Muscle of back (tissue), 13 donors: ENCODE results near the gene NGB. TPM values are rescaled to one million over a fixed set of nuclear protein-coding genes. Genes with fewer than 3 reads are reported as not detected.
"Not testable (repeated sequence)": the region's sequence is repeated elsewhere in the genome, so short reads cannot be mapped to it uniquely, and the experiment has no call there.

Experiments used
- DNase-seq, 3 donors: peaks; one replicate each; pipeline versions ENCODE4 v3.0.0 to v3.0.0-alpha.2; 2013
- long read RNA-seq, 9 donors: transcript quantifications; one replicate each; lab custom pipeline, GENCODE V29; 2026
- polyA plus RNA-seq, 10 donors: library from polyadenylated mRNA; unstranded; fragments of 120-200 nt; gene quantifications; one replicate each; pipeline ENCODE4 v1.2.1, GENCODE V29; 2013; ENCODE audit not compliant: insufficient read length in 10 of 10

NGB gene, protein sequence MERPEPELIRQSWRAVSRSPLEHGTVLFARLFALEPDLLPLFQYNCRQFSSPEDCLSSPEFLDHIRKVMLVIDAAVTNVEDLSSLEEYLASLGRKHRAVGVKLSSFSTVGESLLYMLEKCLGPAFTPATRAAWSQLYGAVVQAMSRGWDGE
- polyA plus RNA-seq = not detected
- long read RNA-seq, donor 1 = 0 reads
- long read RNA-seq, donor 2 = 0 reads
- long read RNA-seq, donor 3 = 0 reads
- long read RNA-seq, donor 4 = 0 reads
- long read RNA-seq, donor 5 = 0 reads
- long read RNA-seq, donor 6 = 0 reads
- long read RNA-seq, donor 7 = 0 reads
- long read RNA-seq, donor 8 = 0 reads
- long read RNA-seq, donor 9 = 0 reads

DNA sequence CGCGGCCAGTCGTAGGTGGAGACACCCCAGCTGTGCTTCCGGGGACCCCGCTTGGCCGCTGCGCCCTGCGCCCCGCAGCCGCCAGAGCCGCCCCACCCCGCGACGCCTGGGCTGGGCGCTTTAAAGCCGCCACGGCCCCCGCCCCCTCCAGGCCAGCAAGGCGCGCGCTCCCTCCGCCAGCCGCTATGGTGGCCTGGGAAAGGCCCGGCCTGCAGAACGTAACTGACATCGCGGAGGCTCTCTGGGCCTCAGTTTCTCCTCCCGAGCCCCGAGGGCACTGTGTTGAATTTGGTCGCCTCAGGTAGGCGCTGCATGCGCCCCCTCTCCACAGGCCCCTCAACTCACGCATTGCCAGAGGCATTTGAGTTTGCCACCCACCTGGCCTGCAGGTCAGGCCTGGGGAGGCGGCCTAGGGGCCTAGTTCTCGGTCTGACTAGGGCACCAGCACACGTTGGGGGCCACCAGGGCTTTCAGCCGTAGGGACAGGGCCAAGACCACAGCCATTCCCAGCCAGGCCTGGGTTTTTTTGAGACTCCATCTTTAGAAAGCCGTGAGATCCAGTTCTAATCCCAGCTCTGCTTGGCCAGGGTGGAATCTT lies at the start of gene NGB:
TSS of gene NGB (minus strand) at position 94 of the 598 bp plus-strand sequence. CDS start 269 bp downstream, outside the sequence.
- DNase-seq = no peak

DNA sequence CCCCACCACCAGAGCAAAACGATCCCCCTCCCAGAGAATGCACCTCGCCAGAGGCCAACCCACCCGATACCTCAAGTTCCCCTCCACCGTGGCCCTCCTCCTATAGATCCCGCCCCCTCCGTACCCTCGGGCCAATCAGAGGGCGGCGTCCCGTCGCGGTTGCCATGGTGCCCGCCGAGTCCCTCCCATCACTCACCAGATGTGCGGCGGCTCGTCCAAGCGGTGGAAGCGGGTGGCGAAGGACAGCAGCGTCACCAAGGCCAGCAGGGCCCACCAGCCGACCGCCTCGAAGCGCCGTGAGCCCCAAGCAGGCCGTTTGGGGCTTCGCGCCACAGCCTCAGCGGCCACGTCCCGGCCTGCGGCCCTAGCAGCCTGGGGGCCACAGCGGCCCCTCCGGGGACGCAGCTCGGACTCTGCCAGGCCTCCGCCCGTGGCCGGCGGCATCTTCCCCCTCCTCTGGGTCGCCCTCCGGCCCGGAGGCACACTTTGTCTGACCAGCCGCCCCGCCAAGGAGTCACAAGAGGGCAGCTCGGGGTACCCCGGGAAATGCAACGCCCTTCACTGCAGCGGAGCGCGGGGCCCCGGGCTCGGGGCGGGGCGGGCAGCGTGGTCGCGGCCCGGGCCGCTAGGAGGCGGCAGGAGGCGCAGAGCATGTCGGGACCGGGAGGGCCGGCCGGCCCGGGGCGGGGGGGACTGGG lies 49.4 kb upstream of the NGB start, which contains the start of gene POMT2:
TSS of gene POMT2 (minus strand) at position 646 of the 698 bp plus-strand sequence. CDS start at position 444, 202 bp downstream.
- DNase-seq = peak; percentile 87 to 97 (median 93)

DNA sequence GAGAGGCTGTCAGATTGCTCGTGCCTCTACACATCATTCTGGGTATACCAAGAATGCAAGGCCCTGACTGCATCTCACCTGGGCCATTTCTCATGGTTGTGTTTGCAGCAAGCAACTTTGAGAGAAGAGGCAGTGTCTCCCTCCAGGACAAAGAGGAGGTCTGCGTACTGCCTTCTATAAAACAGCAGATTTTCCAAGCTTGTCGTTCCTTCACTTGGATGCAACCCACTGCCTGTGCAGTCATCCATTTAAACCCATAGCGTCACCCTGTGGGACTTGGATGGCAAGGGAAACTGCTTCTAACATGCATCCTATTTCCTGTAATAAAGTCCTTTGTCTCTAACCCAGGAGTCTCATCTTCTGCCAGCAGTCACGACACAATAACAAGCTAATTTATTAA lies 48.4 kb upstream of the NGB start:
- DNase-seq = no peak

DNA sequence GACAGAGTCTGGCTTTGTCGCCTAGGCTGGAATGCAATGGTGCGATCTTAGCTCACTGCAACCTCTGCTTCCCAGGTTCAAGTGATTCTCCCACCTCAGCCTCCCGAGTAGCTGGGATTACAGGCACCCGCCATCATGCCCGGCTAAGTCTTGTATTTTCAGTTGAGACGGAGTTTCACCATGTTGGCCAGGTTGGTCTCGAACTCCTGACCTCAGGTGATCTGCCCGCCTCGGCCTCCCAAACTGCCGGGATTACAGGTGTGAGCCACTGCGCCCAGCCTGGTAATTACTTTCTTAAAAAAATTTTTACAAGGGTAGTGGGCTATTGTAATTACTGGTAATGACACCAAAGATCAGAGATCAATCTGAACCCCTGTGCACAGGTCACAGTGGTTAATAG lies 47.8 kb upstream of the NGB start:
- DNase-seq = not testable (repeated sequence)

DNA sequence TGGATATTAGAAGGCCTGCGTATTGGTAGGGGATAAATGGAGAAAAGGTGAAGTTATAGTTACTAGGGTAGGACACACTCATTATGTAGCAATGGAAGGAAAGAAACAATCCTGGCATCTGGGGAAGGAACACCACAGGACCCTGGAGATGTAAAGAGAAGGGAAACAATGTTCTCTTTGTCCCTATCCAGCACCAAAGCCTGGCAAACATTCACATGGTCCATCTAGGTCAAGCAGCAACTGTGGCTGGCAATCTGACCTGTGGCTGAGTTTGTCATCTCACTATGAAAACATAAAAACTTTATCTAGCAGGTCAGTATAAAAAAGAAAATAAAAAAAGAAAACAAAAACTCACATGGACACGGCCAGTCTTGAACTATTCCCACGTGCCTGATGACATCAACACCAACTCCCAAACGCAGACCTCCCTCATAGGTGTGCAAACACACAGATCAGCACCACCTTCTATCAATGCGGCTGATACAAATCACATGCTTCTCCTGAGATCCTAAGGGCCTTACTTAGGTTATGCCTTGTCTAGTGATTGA lies 47.1 kb upstream of the NGB start:
- DNase-seq = no peak

DNA sequence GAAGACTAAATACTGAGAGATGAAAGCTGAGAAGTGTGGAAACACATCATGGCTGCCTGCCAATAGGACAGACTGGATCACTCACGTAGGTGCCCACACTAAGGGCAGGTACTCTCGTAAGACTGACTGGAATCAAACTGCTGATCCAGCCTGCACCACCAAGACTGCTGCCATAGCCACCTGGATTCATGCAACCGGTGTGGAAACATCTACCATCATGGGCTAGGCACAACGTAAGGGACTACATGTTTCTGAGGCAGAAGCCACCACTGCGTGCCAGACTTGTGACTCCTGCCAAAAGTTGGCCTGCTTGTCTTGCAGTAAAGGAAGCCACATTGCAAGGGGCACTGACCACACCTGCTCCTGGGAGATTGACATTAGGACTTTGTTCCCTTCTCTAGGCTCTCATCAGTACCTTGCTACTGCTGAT lies 45.9 kb upstream of the NGB start:
- DNase-seq = no peak

DNA sequence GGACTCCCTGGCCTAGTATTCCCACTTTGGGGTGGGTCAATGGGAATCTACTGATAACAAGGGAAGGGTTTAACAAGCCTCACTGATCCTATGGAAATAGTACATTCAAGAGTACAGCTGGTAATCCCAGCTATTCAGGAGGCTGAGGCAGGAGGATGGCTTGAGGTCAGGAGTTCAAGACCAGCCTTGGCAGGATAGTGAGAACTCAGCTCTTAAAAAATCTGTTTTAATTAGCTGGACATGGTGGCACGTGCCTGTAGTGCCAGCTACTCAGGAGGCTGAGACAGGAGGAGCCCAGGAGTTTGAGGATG lies 45.1 kb upstream of the NGB start:
- no peak for DNase-seq

DNA sequence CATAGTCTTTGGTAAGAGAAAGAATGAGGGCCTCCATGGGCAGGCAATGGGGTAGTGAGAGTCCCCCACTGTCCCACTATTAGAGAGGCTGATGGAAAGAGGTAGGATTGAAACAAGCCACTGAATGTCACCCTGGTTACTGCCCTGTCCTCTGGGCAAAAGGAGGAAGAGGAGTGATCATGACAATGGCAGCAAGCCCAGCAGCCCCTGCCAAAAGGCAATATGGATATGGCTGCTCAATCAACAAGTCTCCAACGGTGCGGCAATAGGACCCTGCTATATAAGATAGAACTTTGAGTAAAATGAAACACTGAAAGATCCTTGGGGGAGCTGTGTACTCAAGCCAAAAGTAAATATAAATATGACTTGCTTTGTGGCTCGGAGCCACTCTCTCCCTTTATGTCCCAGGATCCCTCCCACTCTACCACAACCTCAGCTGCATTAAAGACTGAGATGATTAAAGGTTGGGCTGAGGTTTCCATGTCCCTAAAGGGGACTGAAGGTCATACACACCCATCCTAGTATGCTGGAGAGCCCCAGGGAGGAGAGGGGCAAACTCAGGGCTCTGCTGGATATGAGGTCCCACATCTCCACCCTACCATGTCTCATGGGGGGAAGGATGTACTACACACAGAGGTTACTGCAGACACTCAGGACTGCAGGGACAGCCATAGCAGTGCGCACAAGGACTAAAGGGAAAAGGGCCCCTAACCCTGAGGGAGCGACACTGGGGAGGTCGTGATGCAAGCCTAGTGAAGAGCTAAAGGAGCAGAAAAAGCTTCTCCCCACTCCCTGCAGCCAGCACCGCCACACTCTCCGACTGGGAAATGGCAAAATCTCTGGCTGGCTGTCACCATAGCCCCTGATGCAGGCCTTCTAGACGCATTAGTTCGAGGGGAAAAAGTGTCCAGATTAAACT lies 43.8 kb upstream of the NGB start:
- DNase-seq = peak in 1 of 3 donors; percentile 57

DNA sequence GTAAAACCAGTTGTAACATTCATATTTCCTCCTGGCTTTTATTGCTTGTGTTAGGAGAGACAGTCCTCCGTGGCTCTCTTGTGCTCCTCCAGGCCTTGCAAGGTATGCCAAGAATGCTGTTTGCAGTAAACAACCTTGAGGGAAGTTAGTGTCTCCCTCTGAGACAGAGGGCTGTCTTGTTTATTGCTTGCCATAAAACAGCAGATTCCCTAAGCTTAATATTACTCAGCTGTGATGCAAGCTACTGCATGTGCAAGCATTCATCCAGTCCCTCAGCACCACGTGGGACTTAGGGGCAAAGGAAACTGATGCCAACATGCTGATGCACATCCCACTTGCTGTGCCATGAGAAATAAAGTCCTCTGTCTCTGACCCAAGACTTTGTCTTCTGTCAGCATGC lies 43.0 kb upstream of the NGB start:
- DNase-seq = peak in 1 of 3 donors; percentile 52

DNA sequence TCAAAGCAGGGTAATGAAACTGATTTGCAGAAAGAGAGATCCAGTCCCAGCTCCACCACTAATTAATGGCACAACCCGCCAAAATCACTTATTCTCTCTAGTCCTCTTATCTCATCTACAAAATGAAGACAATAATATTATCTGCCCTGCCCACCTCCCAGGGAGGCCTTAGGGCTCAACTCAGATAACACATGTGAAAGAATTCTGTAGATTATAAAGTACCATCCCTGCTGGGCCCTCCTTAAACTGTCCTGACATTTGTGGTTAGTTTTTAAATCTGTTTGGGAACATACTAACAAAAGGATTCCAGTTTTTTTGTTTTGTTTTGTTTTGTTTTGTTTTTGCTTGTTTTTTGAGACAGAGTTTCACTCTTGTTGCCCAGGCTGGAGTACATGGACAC lies 42.4 kb upstream of the NGB start:
- no peak for DNase-seq

DNA sequence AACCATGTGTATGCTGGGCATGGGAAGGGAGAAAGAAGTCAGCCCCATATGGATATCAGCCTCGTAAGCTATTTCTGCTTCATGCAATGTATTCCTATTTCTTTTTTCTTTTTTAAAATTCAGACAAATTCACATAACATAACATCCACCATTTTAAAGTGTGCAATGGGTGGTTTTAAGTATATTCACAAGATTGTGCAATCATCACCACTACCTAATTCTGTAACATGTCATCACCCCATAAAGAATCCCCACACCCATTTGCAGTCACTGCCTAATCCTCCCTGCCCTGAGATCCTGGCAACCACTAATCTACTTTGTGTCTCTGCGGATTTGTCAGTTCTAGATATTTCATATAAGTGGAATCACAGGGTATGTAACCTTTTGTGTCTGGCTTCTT lies 40.2 kb upstream of the NGB start:
- DNase-seq = no peak

DNA sequence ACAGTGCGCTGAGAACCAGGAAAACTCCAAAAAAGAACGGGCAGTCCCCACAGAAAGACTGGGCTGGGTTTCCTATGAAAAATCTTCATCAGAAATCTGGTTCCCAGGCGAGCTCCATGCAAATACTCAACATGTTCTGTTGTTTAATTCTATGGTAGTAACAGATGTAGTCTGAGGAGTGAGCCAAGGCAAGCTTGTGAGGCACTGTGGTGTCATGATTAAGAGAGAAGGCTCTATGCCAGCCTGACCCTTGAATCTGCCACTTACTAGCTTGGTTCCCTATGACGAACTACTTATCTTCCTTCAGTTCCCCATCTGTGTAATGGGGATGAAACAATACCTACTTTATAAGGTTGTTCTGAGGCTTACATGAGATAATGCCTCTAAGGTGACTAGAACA lies 39.0 kb upstream of the NGB start:
- no peak for DNase-seq

DNA sequence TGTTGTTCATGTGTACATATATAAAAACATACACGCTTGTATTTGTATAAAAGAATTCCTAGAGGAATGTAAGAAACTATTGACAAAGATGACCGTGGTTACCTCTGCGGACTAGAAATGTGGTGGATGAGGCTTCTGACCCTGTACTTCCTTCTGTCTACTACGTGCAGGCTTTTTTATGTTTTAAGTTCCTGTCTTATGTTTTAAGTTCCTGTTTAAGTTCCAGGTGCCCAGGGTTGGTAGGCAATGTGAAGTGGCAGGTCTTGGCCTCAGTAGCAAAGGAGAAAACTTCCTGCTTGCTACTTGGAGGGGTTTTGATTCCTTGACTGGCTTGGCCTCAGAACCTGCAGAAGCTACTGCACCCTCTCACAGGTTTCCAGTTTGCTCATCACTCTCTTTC lies 38.1 kb upstream of the NGB start:
- no peak for DNase-seq

DNA sequence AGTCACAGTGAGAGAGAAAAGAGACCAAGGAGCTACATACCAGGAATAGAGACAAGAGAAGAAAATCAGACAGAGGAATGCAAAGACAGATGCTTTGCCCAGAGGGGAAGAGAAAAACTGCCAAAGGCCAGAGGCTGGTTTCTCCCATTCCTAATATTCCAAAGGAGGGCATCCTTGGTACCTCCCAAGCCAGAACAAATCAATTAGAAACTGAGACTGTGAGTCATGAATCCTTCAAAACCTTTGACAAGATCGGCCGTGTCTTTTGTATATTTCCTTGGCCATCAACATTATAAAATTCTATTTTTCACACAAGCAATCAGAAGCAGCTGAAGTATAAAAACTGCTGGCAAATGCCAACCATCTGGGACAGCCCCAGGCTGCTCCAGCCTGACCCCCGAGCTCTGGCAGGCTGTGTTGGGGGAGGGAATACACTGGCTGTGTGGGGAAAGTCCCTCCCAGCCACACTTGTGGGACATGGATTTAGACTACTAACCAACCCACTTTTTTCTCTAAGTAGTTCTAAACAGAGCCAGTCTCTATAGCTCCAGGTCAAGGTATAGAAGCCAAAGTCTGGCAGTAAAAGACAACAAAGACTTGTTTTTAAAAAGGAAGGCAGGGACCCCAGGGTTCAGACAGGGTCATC lies 36.0 kb upstream of the NGB start:
- DNase-seq = peak; percentile 38 to 70 (median 43)

DNA sequence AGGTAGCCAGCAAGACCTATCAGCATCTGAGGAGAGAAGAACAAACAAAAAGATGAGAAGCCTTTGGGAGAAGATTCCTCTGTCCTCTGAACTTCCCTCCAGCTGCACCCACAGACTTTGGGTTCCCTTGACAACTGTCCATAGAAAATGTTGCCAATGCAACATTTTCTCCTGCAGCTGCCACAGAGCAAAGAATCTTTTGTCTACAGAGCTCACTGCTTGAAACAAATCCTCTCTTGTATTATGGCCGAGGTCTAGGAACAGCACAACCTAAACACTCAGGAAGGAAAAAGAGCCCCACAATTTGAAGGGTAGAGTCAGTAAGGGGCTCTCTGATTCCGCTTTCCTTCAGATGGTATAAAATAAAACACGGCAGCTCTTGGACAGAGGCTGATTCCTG lies 35.4 kb upstream of the NGB start:
- DNase-seq = peak in 1 of 3 donors; percentile 68

DNA sequence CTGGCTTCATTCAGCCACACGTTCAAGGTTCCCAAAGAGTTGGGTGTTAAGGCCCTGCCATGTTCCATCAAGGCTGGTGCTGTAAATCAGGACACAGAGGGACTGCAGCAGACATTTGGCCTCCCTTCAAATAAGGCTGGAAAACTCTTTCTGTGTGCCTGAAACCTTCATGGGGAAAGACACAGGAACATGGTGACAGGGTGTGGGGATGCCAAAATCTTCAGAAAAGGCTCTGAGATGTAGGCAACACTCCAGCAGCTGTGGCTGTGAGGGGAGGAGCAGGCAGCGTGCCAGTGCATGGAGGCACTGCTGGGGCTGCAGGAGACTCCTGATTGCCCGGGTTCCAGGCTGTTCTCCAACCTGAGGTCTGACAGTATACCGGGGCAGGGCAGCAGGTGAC lies 34.7 kb upstream of the NGB start:
- DNase-seq = peak in 2 of 3 donors; percentile 45 to 57

DNA sequence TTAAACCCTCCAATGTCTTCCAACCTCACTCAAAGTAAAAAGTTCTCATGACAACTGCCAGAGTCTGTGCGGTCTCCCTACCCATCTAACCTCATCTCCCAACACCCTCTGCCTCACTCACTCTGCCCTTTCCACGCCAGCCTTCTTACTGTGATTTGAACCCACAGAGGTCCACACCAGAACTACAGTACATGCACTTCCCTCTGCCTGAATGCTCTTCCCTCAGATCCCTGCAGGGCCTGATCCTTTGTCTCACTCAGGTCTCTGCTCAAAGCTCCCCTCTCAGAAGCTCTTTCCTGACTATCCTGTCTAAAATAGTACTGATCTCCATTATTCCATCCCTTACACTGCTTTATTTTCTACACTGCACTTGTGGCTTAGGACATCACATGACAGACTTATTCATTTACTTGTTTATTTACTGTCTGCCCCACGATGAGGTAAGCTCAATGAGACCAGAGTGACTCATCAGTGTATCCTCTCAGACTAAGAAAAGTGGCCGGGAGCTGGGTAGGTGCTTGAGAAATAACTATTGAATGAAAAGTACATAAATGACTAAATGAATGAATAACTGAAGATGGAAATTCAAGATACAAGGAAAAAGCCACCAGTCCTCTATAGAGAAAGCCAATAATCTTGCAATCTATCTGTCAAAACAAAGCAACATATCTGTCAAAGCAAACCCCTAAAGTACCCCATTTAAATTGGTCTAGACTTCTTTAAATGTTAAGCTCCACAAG lies 32.6 kb upstream of the NGB start:
- DNase-seq = peak in 1 of 3 donors; percentile 62

DNA sequence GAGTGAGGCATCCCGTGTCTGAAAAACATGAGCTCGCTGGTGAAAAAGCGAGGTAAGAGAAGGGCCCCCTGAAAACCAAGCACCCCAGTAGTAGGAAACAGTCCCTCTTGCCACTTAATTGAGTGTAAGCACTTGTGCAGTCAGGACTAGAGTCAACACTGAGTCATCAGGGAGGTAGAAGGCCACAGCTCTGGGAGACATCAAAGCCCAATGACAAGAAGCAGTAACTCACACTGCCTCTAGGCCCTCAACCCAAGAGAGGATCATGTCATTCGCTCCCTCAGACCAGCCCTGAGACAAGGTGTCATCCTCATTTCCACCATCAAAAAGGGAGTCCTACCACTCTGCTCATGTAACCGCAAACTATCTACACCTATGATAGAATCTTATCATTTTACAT lies 31.9 kb upstream of the NGB start:
- no peak for DNase-seq

DNA sequence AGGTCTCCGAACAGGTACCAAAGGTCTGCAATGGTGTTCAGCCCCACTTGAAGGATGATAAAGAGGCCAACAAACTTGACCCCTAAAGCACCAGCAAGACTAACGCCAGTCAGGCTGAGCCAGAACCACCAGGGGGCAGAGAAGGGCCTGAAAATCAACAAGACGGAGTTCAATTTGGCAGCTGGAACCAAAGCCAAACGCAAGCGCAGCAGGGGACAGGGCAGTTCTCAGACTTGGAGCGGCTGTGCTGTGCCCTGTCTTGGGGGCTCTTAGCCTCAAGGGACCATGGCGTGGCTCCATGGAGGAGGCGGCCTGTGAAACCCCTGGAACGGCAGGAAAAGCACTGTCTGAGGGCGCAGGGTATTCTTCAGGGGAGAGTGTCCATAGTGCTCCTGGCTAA lies 30.1 kb upstream of the NGB start:
- peak; percentile 74 to 89 (median 83) for DNase-seq

DNA sequence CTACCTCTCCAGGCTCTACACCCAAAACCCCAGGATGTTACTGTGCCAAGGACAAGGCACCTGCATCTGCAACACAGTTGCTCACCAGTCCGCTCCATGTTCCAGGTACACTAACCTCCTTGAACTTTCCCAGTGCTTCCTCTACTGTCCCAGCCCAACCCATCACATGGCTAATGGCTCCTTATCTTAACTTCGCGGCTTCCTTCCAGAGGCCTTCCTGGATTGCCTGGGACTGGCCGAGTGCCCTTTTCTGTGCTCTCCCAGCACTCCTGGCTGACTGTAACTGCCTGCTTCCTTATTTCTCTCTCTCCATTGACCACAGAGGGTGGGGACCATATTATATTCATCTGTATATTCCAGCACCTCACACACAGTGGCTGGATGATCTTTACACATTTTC lies 28.8 kb upstream of the NGB start:
- DNase-seq = no peak
